Measurements from ENCODE around the gene PAIP2B. TPM values are rescaled to one million over a fixed set of nuclear protein-coding genes. Genes with fewer than 3 reads are reported as not detected.

Gene PAIP2B
- total and polyA plus RNA-seq, 2 of the 13 experiments (the other 11 are each of a cell fraction or from before 2014, with no cell fraction given) = 0.16 to 0.29 TPM

DNA sequence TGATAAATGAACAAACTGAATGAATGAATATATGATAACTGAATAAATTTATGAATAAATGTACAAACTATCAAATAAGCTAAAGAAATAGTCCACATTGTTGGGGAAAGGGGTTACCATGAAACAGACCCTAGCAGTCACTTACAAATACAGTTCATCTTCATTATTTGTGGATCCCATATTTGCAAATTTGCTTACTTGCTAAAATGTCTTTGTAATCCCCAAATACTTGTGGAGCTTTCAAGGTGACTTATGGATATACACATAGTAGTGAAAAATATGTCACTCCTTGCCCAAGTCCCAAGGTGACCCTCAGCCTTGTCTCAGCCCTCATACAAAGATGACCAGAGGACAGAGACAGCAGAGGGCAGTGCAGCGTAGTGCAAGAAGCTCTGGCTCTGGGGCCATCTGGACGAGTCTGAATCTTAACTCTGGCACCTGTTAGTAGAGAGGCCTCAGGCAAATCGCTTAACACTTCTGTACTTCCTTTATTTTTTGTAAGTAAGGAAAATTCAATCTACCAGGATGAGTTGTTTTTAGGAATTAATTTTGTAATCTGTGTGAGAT, 3.1 kb downstream of the PAIP2B start (continued):
- TF ChIP-seq, protein P1, sequence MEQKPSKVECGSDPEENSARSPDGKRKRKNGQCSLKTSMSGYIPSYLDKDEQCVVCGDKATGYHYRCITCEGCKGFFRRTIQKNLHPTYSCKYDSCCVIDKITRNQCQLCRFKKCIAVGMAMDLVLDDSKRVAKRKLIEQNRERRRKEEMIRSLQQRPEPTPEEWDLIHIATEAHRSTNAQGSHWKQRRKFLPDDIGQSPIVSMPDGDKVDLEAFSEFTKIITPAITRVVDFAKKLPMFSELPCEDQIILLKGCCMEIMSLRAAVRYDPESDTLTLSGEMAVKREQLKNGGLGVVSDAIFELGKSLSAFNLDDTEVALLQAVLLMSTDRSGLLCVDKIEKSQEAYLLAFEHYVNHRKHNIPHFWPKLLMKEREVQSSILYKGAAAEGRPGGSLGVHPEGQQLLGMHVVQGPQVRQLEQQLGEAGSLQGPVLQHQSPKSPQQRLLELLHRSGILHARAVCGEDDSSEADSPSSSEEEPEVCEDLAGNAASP (CRISPR knock-in tag; IDR thresholded peaks at IDR 0.05; ENCODE audit: borderline replicate concordance) = 0 out of 2 replicates have a peak, but pooled peaks have one; percentile 32
- no peak for TF ChIP-seq CBX1 (IDR thresholded peaks at IDR 0.05; ENCODE audit: low read depth)
- peak; percentile 50; the same call in 1 of the 2 replicates for TF ChIP-seq MAFF (IDR thresholded peaks at IDR 0.05; ENCODE audit: low read depth, low read length)
- TF ChIP-seq MAFK (conservative IDR thresholded peaks at IDR 0.05 in 1 of 2, IDR thresholded peaks at IDR 0.05 in 1 of 2; ENCODE audit: low read length in 2 of 2) = peak; percentile 63 to 69
- no peak for TF ChIP-seq FOSL1 (CRISPR knock-in tag; IDR thresholded peaks at IDR 0.05; ENCODE audit: borderline replicate concordance)
- TF ChIP-seq ZNF567 (CRISPR knock-in tag; IDR thresholded peaks at IDR 0.05; ENCODE audit: borderline replicate concordance) = no peak
- TF ChIP-seq U2AF2 (IDR thresholded peaks at IDR 0.05; ENCODE audit: low read depth, low read length) = no peak
- no peak for TF ChIP-seq GTF2F1 (IDR thresholded peaks at IDR 0.05; ENCODE audit: low read length)
- no peak for TF ChIP-seq CEBPG (CRISPR knock-in tag; IDR thresholded peaks at IDR 0.05)
- no peak for TF ChIP-seq BRCA1 (CRISPR knock-in tag; IDR thresholded peaks at IDR 0.05)
- no peak for TF ChIP-seq ZNF543 (CRISPR knock-in tag; IDR thresholded peaks at IDR 0.05)
- TF ChIP-seq TEAD2 (CRISPR knock-in tag; IDR thresholded peaks at IDR 0.05) = no peak
- no peak for TF ChIP-seq HES4 (CRISPR knock-in tag; IDR thresholded peaks at IDR 0.05; ENCODE audit: borderline replicate concordance)
- no peak for TF ChIP-seq WIZ (CRISPR knock-in tag; IDR thresholded peaks at IDR 0.05)
- no peak for TF ChIP-seq ISL2 (CRISPR knock-in tag; IDR thresholded peaks at IDR 0.05)
- TF ChIP-seq YY1 (IDR thresholded peaks at IDR 0.05; ENCODE audit: insufficient read depth, insufficient replicate concordance, low read depth, low read length) = no peak
- no peak for TF ChIP-seq XRCC5 (optimal IDR thresholded peaks at IDR 0.05; ENCODE audit: low read length)
- no peak for TF ChIP-seq KLF6 (CRISPR knock-in tag; IDR thresholded peaks at IDR 0.05)
- TF ChIP-seq NCOA5 (CRISPR knock-in tag; IDR thresholded peaks at IDR 0.05) = no peak
- no peak for TF ChIP-seq RXRB (CRISPR knock-in tag; IDR thresholded peaks at IDR 0.05; ENCODE audit: borderline replicate concordance)
- TF ChIP-seq POLR2AphosphoS5 (IDR thresholded peaks at IDR 0.05; ENCODE audit: low read depth, low read length) = no peak
- peak; percentile 54; the same call in 1 of the 2 replicates for TF ChIP-seq SMC3 (IDR thresholded peaks at IDR 0.05; ENCODE audit: low read length)
